HEK293 (cell line): ENCODE data around the gene PROK1.

Source experiments
- CTCF ChIA-PET: fragments of 350-600 bp; formaldehyde crosslinking; extraction: SDS; loops from one replicate; lab custom pipeline; 2021; ENCODE audit warnings: antibody characterized with exemption; lab: Yijun Ruan, JAX
- POLR2A ChIA-PET: fragments of 300-600 bp; formaldehyde crosslinking; extraction: SDS; loops from one replicate; lab custom pipeline; 2020; ENCODE audit warnings: antibody characterized with exemption, inconsistent platforms; lab: Yijun Ruan, JAX
- H3K27ac ChIP-seq: fragments of 200-500 bp; sonication (Bioruptor generic); 2 replicates; pipeline ENCODE4 v1.5.1; 2014; ENCODE audit warnings: low read depth, low read length, control low read depth, inconsistent platforms; ENCODE audit errors: extremely low read depth
- H3K36me3 ChIP-seq, 2 experiments: fragments of 200-500 bp in 1 of 2; sonication (Bioruptor generic) in 1 of 2; 1 replicate in 1 of 2; 2 replicates in 1 of 2; pipeline ENCODE4 v1.5.1; 2014 to 2017; ENCODE audit warnings: inconsistent platforms in 2 of 2, low read length in 2 of 2; ENCODE audit not compliant: control insufficient read depth in 2 of 2, insufficient read depth in 1 of 2
- H3K4me1 ChIP-seq: fragments of 200-500 bp; sonication (Bioruptor generic); 2 replicates; pipeline ENCODE4 v1.5.1; 2014; ENCODE audit warnings: mild to moderate bottlenecking, low read length, inconsistent platforms; ENCODE audit not compliant: control insufficient read depth, insufficient read depth
- H3K4me3 ChIP-seq: 2 replicates; pipeline ENCODE4 v1.5.1; 2011; ENCODE audit warnings: low read depth, mild to moderate bottlenecking, control low read depth, low read length, moderate library complexity
- H3K9me3 ChIP-seq: fragments of 200-500 bp; sonication (Bioruptor generic); 2 replicates; pipeline ENCODE4 v1.5.1; 2014; ENCODE audit warnings: low read depth, low read length, inconsistent platforms; ENCODE audit not compliant: control insufficient read depth, insufficient read depth
- GLIS1 ChIP-seq: fragments of 450-650 bp; formaldehyde crosslinking; IDR thresholded peaks from 2 replicates; pipeline ENCODE4 v1.5.1; 2016; ENCODE audit warnings: missing biosample characterization, missing genetic modification characterization
- GLIS2 ChIP-seq: fragments of 450-650 bp; formaldehyde crosslinking; IDR thresholded peaks from 2 replicates; pipeline ENCODE4 v1.5.1; 2016; ENCODE audit warnings: missing biosample characterization, missing genetic modification characterization
- KLF8 ChIP-seq: fragments of 450-650 bp; formaldehyde crosslinking; IDR thresholded peaks from 2 replicates; pipeline ENCODE4 v1.5.1; 2016; ENCODE audit warnings: missing biosample characterization, missing genetic modification characterization
- OSR2 ChIP-seq: fragments of 450-650 bp; formaldehyde crosslinking; IDR thresholded peaks from 2 replicates; pipeline ENCODE4 v1.5.1; 2016; ENCODE audit warnings: missing biosample characterization, missing genetic modification characterization
- ZIC2 ChIP-seq: fragments of 450-650 bp; formaldehyde crosslinking; IDR thresholded peaks from 2 replicates; pipeline ENCODE4 v1.5.1; 2016; ENCODE audit warnings: missing biosample characterization, missing genetic modification characterization
- ZNF132 ChIP-seq: fragments of 450-650 bp; formaldehyde crosslinking; IDR thresholded peaks from 2 replicates; pipeline ENCODE4 v1.5.1; 2017; ENCODE audit warnings: missing biosample characterization, missing genetic modification characterization, borderline replicate concordance
- ZNF133 ChIP-seq: fragments of 450-650 bp; formaldehyde crosslinking; IDR thresholded peaks from 2 replicates; pipeline ENCODE4 v1.5.1; 2016; ENCODE audit warnings: missing biosample characterization, missing genetic modification characterization
- ZNF146 ChIP-seq: fragments of 450-650 bp; formaldehyde crosslinking; IDR thresholded peaks from 2 replicates; pipeline ENCODE4 v1.5.1; 2016; ENCODE audit warnings: missing biosample characterization, missing genetic modification characterization
- ZNF211 ChIP-seq: fragments of 450-650 bp; formaldehyde crosslinking; IDR thresholded peaks from 2 replicates; pipeline ENCODE4 v1.5.1; 2016; ENCODE audit warnings: low read depth, missing biosample characterization, missing genetic modification characterization
- ZNF555 ChIP-seq: fragments of 450-650 bp; formaldehyde crosslinking; conservative IDR thresholded peaks from 2 replicates; pipeline ENCODE4 v1.5.1; 2017; ENCODE audit warnings: missing biosample characterization, mild to moderate bottlenecking, missing genetic modification characterization, inconsistent platforms
- ZNF558 ChIP-seq: fragments of 450-650 bp; formaldehyde crosslinking; IDR thresholded peaks from 2 replicates; pipeline ENCODE4 v1.5.1; 2016; ENCODE audit warnings: missing biosample characterization, missing genetic modification characterization
- ZNF658 ChIP-seq: fragments of 450-650 bp; formaldehyde crosslinking; IDR thresholded peaks from 2 replicates; pipeline ENCODE4; 2016; ENCODE audit warnings: missing biosample characterization, missing genetic modification characterization
- ZNF843 ChIP-seq: fragments of 450-650 bp; formaldehyde crosslinking; IDR thresholded peaks from 2 replicates; pipeline ENCODE4 v1.5.1; 2016; ENCODE audit warnings: missing biosample characterization, missing genetic modification characterization
- TF ChIP-seq, protein P1 (sequence below): fragments of 450-650 bp; formaldehyde crosslinking; IDR thresholded peaks from 2 replicates; pipeline ENCODE4 v1.5.1; 2016; ENCODE audit warnings: missing biosample characterization, missing genetic modification characterization
- TF ChIP-seq, protein P2 (sequence below): fragments of 450-650 bp; formaldehyde crosslinking; IDR thresholded peaks from 2 replicates; pipeline ENCODE4 v1.5.1; 2016; ENCODE audit warnings: missing biosample characterization, missing genetic modification characterization
- TF ChIP-seq, protein P3 (sequence below): fragments of 450-650 bp; formaldehyde crosslinking; IDR thresholded peaks from 2 replicates; pipeline ENCODE4 v1.5.1; 2017; ENCODE audit warnings: missing biosample characterization, missing genetic modification characterization

Gene PROK1

DNA sequence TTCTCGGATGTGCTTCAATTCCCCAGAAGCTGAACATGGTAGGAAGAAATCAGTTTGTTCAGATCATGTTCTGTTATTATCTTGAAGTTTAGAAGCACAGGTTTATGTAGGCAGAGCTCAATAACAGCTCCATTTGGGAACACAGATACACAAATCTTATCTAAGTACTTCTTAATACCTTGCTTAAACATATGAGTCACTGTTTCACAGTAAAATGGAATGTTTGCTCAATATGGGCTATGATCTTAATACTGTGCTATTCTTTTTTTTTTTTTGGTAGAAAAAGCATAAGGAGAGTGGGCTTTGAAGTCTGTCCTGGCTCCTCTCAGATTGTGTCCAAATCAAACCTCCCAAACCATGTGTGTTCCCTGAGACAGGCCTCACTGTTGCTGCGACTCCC, 13.4 kb downstream of the PROK1 start (continued):
- TF ChIP-seq OSR2 (tag by site-specific recombination) (no peak), ZNF132 (tag by site-specific recombination) (no peak), KLF8 (tag by site-specific recombination) (no peak), ZNF555 (tag by site-specific recombination) (no peak), ZNF211 (tag by site-specific recombination) (no peak), ZNF133 (tag by site-specific recombination) (no peak)
- TF ChIP-seq, protein P1, sequence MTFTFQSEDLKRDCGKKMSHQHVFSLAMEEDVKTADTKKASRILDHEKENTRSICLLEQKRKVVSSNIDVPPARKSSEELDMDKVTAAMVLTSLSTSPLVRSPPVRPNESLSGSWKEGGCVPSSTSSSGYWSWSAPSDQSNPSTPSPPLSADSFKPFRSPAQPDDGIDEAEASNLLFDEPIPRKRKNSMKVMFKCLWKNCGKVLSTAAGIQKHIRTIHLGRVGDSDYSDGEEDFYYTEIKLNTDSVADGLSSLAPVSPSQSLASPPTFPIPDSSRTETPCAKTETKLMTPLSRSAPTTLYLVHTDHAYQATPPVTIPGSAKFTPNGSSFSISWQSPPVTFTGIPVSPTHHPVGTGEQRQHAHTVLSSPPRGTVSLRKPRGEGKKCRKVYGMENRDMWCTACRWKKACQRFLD (tag by site-specific recombination) = no peak
- TF ChIP-seq, protein P2, sequence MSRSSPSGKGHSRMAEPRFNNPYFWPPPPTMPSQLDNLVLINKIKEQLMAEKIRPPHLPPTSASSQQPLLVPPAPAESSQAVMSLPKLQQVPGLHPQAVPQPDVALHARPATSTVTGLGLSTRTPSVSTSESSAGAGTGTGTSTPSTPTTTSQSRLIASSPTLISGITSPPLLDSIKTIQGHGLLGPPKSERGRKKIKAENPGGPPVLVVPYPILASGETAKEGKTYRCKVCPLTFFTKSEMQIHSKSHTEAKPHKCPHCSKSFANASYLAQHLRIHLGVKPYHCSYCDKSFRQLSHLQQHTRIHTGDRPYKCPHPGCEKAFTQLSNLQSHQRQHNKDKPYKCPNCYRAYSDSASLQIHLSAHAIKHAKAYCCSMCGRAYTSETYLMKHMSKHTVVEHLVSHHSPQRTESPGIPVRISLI (tag by site-specific recombination) = no peak

DNA sequence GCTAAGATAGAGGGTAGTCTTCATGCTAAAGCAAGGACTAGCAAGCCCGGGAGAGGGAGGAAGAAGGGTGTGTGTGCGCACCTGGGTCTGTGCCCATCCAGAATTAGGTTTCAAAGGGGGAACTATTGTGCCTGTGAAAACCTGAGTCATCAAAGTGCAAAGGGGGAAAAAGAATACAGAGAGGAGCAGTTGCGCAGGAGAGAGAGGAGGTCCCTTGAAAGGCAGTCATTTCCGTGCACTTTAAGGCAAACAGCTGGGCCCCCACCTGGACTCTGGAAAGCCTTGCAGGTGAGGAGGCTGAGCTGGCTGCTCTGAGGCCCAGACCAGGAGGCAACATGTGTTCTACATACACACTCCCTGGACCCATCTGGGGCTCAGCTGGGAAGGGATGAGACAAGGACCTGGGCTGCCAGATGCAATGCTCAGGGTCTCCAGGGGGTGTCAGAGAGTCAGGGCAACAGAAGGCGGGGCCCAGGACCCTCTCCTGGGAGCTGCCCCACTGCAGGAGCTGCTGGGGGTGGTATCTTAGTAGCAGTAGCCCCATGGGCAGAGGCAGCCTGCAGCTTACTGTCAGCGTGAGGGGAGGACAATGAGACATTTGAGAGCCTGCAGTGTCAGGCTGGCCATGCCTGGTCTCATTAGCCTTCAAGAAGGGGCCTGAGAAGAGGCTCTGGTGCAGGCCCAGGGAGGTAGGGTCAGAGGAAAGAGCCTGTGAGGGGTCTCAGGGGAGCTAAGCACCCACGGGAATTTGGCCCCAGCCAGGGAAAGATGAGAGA, 14.3 kb downstream of the PROK1 start:
- CTCF ChIA-PET = interaction anchor here (0.6 to 15.5 kb wide), 7 partner anchors 11 to 259 kb away, joined by 3 to 357 read pairs (median 3); partner anchors contain the start of genes KCNA2 and KCNC4
- Histone ChIP-seq H3K27ac (no peak overlapping the region), H3K36me3 (no peaks in the 10 kb centered on the region), H3K4me1 (no peaks in the 10 kb centered on the region), H3K4me3 (no peak overlapping the region), H3K9me3 (no peaks in the 10 kb centered on the region)
- POLR2A ChIA-PET = no interaction called here
- TF ChIP-seq GLIS1 (tag by site-specific recombination) (peak; percentile 98), ZNF843 (tag by site-specific recombination) (no peak), ZIC2 (tag by site-specific recombination) (peak; percentile 82), GLIS2 (tag by site-specific recombination) (peak; percentile 38; the same call in 1 of the 2 replicates)

DNA sequence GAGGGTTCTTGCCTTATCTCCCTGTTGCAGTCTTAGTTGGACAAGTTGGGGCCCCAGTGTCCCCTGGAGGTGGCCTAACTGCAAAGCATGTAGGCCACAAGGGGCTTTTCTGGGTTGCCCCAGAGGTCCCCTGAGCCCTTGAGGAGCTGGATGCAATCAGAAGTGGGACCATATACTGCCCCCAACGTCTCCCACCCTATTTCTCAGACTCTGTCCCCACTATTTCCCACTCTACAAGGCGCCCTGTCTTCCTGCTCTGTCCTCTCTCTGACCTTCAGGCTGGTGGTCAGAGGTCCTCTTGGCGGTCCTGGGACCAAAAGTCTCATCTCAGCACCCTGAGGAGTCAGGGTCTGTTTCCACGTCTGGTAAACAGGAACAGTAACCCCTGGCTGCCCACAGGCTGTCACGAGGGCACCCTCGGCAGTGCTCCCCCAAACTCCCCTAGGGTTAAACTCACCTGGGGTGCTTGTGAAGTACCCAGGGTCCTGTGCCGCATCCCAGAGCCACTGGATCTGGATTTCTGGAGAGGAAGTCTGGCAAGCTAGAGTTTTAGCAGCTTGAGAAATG, 14.9 kb downstream of the PROK1 start:
- no peak overlapping the region for H3K27ac ChIP-seq
- POLR2A ChIA-PET = no interaction called here

More for the DNA sequence above, 14.9 kb downstream of the PROK1 start:
- Histone ChIP-seq H3K36me3 (no peaks in the 10 kb centered on the region), H3K4me1 (no peaks in the 10 kb centered on the region), H3K9me3 (no peaks in the 10 kb centered on the region), H3K4me3 (no peak overlapping the region)
- TF ChIP-seq ZNF558 (no peak), ZNF146 (no peak), ZNF658 (tag by site-specific recombination) (no peak)
- TF ChIP-seq, protein P3, sequence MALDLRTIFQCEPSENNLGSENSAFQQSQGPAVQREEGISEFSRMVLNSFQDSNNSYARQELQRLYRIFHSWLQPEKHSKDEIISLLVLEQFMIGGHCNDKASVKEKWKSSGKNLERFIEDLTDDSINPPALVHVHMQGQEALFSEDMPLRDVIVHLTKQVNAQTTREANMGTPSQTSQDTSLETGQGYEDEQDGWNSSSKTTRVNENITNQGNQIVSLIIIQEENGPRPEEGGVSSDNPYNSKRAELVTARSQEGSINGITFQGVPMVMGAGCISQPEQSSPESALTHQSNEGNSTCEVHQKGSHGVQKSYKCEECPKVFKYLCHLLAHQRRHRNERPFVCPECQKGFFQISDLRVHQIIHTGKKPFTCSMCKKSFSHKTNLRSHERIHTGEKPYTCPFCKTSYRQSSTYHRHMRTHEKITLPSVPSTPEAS (tag by site-specific recombination) = no peak
- CTCF ChIA-PET = interaction anchor here (1.0 to 15.5 kb wide), 6 partner anchors 32 to 411 kb away, joined by 3 to 357 read pairs (median 111); partner anchors contain the start of genes KCNA2 and KCNC4
